GM18858 (cell line): ENCODE data around the gene RTN4R.
"Not testable (repeated sequence)": the region's sequence is repeated elsewhere in the genome, so short reads cannot be mapped to it uniquely, and the experiment has no call there.

Experiments used
- ATAC-seq: cut with Tn5 transposase; IDR thresholded peaks from one replicate; pipeline ENCODE4 v1.9.1; 2021; ENCODE audit not compliant: unreplicated experiment

RTN4R gene

GRCh38 chr22:20305894-20306645, 38.0 kb upstream of the RTN4R start:
- no peak for ATAC-seq

- not testable (repeated sequence) for ATAC-seq
Observed at GRCh38 chr22:20305230-20305893, 37.2 kb upstream of the RTN4R start.

GRCh38 chr22:20304646-20305045, 36.5 kb upstream of the RTN4R start:
- ATAC-seq, result no peak

- ATAC-seq, result not testable (repeated sequence)
Observed at GRCh38 chr22:20303229-20303534, 35.1 kb upstream of the RTN4R start.

- no peak for ATAC-seq
Observed at GRCh38 chr22:20302438-20303228, 34.5 kb upstream of the RTN4R start.

- ATAC-seq, result no peak
Observed at GRCh38 chr22:20299746-20300136, 31.6 kb upstream of the RTN4R start.

GRCh38 chr22:20298803-20299745, 31.0 kb upstream of the RTN4R start:
- ATAC-seq, result no peak

GRCh38 chr22:20298110-20298802, 30.1 kb upstream of the RTN4R start:
- ATAC-seq, result no peak

- ATAC-seq, result no peak
Observed at GRCh38 chr22:20297414-20298109, 29.4 kb upstream of the RTN4R start.

GRCh38 chr22:20296598-20296997, 28.5 kb upstream of the RTN4R start:
- no peak for ATAC-seq

GRCh38 chr22:20295262-20296064, 27.3 kb upstream of the RTN4R start:
- no peak for ATAC-seq

- no peak for ATAC-seq
Observed at GRCh38 chr22:20292673-20293232, 24.6 kb upstream of the RTN4R start.

GRCh38 chr22:20292108-20292507, 24.0 kb upstream of the RTN4R start:
- ATAC-seq, result no peak

GRCh38 chr22:20291604-20292063, 23.5 kb upstream of the RTN4R start:
- ATAC-seq, result no peak

GRCh38 chr22:20291249-20291586, 23.1 kb upstream of the RTN4R start:
- ATAC-seq, result no peak

GRCh38 chr22:20290578-20291248, 22.6 kb upstream of the RTN4R start:
- ATAC-seq, result no peak

- ATAC-seq, result no peak
Observed at GRCh38 chr22:20290045-20290392, 21.9 kb upstream of the RTN4R start.
